PFSK-1 (cell line): ENCODE measurements around the gene ARID5A.

Source experiments
- FOXP2 ChIP-seq: optimal IDR thresholded peaks from 2 replicates; pipeline ENCODE3; 2011; ENCODE audit warnings: borderline replicate concordance, control low read depth, inconsistent platforms; ENCODE audit not compliant: insufficient read depth; ENCODE audit errors: extremely low read length, extremely low read depth
- POLR2AphosphoS5 ChIP-seq: IDR thresholded peaks from 2 replicates; pipeline ENCODE4 v1.6.1; 2012; ENCODE audit warnings: low read depth, mild to moderate bottlenecking, control low read depth, low read length, moderate library complexity
- SIN3A ChIP-seq: IDR thresholded peaks from 2 replicates; pipeline ENCODE4 v1.6.1; 2012; ENCODE audit warnings: mild to moderate bottlenecking, low read length, moderate library complexity, borderline replicate concordance; ENCODE audit not compliant: insufficient read depth
- TAF1 ChIP-seq: IDR thresholded peaks from 2 replicates; pipeline ENCODE4 v1.6.1; 2012; ENCODE audit warnings: low read length, control low read depth, borderline replicate concordance; ENCODE audit not compliant: insufficient read depth
- TF ChIP-seq, protein P1 (sequence below), 2 experiments: IDR thresholded peaks; 2 replicates each; pipeline versions ENCODE4 v1.6.1 to v1.8.0; 2011 to 2012; ENCODE audit warnings: low read depth in 2 of 2, low read length in 2 of 2, control low read depth in 1 of 2, inconsistent platforms in 1 of 2, mild to moderate bottlenecking in 1 of 2, moderate library complexity in 1 of 2; ENCODE audit not compliant: insufficient read depth in 1 of 2

Gene ARID5A

DNA sequence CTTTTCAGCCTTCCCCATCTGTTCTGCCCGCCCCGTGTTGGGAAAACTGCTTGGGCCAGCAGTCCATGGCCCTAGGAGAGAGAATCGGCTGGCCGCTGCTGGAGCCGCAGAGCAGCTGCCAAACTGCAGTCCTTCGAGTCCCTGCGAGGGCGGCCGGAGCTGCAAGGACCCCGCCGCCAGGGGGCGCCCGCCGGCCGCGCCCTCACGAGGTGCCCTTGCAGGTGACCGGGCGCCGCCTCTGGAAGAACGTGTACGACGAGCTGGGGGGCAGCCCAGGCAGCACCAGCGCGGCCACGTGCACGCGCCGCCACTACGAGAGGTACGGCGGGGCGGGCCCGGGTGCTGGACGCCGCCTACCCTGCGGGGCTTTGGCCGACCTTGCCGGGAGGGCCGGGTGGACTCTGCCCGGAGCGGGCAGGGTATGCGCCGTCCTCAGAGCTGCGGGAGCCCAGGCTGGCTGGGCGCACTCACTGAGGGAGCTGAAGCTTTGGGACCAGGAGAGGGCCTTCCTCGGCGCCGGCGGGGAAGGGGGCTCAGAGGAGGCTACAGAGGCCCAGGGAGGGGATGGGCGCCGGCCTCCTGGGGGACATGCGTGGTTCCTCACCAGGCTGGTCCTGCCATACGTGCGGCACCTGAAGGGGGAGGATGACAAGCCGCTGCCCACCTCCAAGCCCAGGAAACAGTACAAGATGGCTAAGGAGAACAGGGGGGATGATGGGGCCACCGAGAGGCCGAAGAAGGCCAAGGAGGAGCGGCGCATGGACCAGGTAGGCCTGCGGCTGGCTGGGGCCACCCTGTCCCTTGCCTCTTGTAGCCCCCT is 13.6 kb downstream of the ARID5A start:
- no peak for TF ChIP-seq SIN3A
- TF ChIP-seq FOXP2, result no peak
- TF ChIP-seq, protein P1, sequence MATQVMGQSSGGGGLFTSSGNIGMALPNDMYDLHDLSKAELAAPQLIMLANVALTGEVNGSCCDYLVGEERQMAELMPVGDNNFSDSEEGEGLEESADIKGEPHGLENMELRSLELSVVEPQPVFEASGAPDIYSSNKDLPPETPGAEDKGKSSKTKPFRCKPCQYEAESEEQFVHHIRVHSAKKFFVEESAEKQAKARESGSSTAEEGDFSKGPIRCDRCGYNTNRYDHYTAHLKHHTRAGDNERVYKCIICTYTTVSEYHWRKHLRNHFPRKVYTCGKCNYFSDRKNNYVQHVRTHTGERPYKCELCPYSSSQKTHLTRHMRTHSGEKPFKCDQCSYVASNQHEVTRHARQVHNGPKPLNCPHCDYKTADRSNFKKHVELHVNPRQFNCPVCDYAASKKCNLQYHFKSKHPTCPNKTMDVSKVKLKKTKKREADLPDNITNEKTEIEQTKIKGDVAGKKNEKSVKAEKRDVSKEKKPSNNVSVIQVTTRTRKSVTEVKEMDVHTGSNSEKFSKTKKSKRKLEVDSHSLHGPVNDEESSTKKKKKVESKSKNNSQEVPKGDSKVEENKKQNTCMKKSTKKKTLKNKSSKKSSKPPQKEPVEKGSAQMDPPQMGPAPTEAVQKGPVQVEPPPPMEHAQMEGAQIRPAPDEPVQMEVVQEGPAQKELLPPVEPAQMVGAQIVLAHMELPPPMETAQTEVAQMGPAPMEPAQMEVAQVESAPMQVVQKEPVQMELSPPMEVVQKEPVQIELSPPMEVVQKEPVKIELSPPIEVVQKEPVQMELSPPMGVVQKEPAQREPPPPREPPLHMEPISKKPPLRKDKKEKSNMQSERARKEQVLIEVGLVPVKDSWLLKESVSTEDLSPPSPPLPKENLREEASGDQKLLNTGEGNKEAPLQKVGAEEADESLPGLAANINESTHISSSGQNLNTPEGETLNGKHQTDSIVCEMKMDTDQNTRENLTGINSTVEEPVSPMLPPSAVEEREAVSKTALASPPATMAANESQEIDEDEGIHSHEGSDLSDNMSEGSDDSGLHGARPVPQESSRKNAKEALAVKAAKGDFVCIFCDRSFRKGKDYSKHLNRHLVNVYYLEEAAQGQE (IDR thresholded peaks at IDR 0.05; ENCODE audit: insufficient read depth in 1 of 2, low read depth in 2 of 2, low read length in 2 of 2), result no peak
- TF ChIP-seq TAF1, result no peak
- TF ChIP-seq POLR2AphosphoS5, result no peak

DNA sequence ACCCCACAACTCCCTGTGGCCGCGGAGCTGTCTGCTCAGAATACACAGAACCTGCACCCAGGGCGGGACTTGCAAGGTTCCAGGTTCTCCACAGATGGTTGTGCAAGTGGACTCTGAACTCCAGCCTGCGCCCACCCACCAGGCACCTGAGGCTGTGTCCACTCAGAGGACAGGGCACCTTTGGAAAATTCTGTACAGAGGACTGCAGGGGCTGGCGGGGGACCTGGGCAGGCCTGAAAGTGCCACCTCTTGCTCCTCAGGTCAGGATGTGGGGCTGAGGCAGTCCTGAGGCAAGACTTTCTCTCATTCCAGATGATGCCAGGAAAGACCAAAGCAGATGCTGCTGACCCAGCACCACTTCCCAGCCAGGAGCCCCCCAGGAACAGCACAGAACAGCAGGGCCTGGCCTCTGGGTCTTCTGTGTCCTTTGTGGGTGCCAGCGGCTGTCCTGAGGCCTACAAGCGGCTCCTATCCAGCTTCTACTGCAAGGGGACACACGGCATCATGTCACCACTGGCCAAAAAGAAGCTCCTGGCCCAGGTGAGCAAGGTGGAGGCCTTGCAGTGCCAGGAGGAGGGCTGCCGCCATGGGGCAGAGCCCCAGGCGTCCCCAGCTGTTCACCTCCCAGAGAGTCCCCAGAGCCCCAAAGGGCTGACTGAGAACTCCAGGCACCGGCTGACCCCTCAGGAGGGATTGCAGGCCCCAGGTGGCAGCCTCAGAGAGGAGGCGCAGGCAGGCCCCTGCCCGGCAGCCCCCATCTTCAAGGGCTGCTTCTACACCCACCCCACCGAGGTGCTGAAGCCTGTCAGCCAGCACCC is 14.4 kb downstream of the ARID5A start:
- TF ChIP-seq FOXP2, result no peak
- TF ChIP-seq, protein P1 (IDR thresholded peaks at IDR 0.05; ENCODE audit: insufficient read depth in 1 of 2, low read depth in 2 of 2, low read length in 2 of 2), result no peak
- no peak for TF ChIP-seq SIN3A
- TF ChIP-seq TAF1, result no peak
- TF ChIP-seq POLR2AphosphoS5, result no peak

DNA sequence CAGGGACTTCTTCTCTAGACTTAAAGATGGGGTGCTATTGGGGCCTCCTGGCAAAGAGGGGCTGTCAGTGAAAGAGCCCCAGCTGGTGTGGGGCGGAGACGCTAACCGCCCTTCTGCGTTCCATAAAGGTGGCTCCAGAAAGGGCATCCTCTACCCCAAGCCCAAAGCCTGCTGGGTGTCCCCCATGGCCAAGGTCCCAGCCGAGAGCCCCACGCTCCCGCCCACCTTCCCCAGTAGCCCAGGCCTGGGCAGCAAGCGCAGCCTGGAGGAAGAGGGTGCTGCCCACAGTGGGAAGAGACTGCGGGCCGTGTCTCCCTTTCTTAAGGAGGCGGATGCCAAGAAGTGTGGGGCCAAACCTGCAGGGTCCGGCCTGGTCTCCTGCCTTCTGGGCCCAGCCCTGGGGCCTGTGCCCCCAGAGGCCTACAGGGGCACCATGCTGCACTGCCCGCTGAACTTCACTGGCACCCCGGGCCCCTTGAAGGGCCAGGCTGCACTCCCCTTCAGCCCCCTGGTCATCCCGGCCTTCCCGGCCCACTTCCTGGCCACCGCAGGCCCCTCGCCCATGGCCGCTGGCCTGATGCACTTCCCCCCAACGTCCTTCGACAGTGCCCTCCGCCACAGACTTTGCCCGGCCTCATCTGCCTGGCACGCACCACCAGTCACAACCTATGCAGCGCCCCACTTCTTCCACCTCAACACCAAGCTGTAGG is 15.2 kb downstream of the ARID5A start:
- TF ChIP-seq POLR2AphosphoS5, result no peak
- TF ChIP-seq, protein P1 (IDR thresholded peaks at IDR 0.05; ENCODE audit: insufficient read depth in 1 of 2, low read depth in 2 of 2, low read length in 2 of 2), result no peak
- no peak for TF ChIP-seq TAF1
- TF ChIP-seq FOXP2, result no peak
- TF ChIP-seq SIN3A, result no peak

DNA sequence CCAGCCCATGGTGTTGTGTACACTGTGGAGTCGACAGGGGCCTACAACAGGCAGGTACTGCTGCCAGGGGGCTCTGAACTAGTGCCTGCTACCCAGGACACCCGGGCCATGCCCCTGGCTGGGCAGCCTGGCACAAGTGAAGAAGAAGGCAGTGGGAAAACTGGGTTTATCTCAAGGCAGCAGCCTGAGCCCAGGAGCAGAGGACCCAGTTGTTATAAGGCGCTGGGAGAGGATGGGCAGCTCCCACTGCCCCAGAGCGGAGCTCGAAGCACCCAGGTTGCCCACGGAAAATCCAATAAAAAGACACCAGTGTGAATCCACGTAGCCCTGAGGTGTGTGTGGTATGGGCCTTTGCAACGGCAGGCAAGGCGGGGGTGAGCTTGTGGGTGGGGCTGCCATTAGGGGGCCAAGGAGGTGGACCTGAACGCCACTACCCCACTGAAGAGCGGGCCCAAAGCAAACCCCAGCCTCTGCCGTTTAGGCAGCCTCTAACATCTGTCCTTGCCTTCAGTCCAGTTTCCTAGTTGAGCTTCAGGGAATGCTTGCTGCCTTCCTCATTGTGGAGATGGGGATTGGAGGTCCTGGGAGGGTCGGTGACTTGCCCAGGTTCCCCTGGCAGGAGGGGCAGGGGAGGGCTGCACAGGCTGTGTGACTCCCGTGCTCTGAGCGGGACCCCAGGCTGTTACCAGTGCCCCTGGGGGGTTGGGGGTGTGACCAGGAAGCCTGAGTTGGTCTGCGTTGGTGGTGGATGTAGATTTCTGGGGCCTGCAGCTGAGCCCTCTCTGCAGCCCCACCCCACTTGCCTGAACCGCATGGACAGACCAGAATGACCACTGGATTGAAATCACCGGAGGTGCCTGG is 16.0 kb downstream of the ARID5A start:
- TF ChIP-seq, protein P1 (IDR thresholded peaks at IDR 0.05; ENCODE audit: insufficient read depth in 1 of 2, low read depth in 2 of 2, low read length in 2 of 2), result no peak
- no peak for TF ChIP-seq FOXP2
- TF ChIP-seq POLR2AphosphoS5, result no peak
- no peak for TF ChIP-seq TAF1
- TF ChIP-seq SIN3A, result no peak
